H1 (cell line): ENCODE data around the gene MAFB. TPM values are rescaled to one million over a fixed set of nuclear protein-coding genes. Genes with fewer than 3 reads are reported as not detected.

ENCODE experiments used
- CTCF ChIA-PET: fragments of 300-600 bp; sonication (Branson Sonifier 250); formaldehyde crosslinking; loops from one replicate; lab custom pipeline; 2021; ENCODE audit not compliant: partially characterized antibody; lab: Charles Lee
- POLR2A ChIA-PET: fragments of 300-600 bp; sonication (Branson Sonifier 250); formaldehyde crosslinking; loops from one replicate; lab custom pipeline; 2021; ENCODE audit warnings: inconsistent platforms; ENCODE audit not compliant: partially characterized antibody; lab: Charles Lee
- DNase-seq, 2 experiments: peaks; one replicate each; pipeline versions ENCODE4 v3.0.0 to v3.0.0-alpha.2; 2010 to 2022; ENCODE audit warnings: low spot score in 2 of 2, low read depth in 1 of 2, mixed read lengths in 1 of 2
- FAIRE-seq: peaks from 2 replicates; lab custom pipeline; 2011; peaks lifted over from hg19 to GRCh38; lab: Jason Lieb, UNC
- H2AFZ ChIP-seq: 2 replicates; pipeline ENCODE4 v1.8.1; 2012; ENCODE audit warnings: low read length, inconsistent platforms
- H2AK5ac ChIP-seq: 2 replicates; pipeline ENCODE4 v1.6.1; 2013; ENCODE audit warnings: low read depth, low read length
- H2BK120ac ChIP-seq: replicated peaks from 2 replicates; pipeline ENCODE3; 2013; ENCODE audit warnings: low read depth, low read length, inconsistent platforms
- H2BK12ac ChIP-seq: 2 replicates; pipeline ENCODE4 v1.6.1; 2013; ENCODE audit warnings: low read depth, low read length
- H2BK15ac ChIP-seq: 2 replicates; pipeline ENCODE4 v1.6.1; 2013; ENCODE audit warnings: low read length
- H2BK20ac ChIP-seq: 2 replicates; pipeline ENCODE4 v1.6.1; 2013; ENCODE audit warnings: low read length
- H2BK5ac ChIP-seq: 2 replicates; pipeline ENCODE4 v1.6.1; 2013; ENCODE audit warnings: low read depth, low read length
- H3K14ac ChIP-seq: 2 replicates; pipeline ENCODE4 v1.6.1; 2013; ENCODE audit warnings: inconsistent platforms; ENCODE audit not compliant: insufficient read length
- H3K18ac ChIP-seq: 2 replicates; pipeline ENCODE4 v1.6.1; 2013; ENCODE audit warnings: low read length; ENCODE audit errors: extremely low read depth
- H3K23ac ChIP-seq: 2 replicates; pipeline ENCODE4 v1.6.1; 2013; ENCODE audit warnings: inconsistent platforms; ENCODE audit not compliant: insufficient read length
- H3K23me2 ChIP-seq: 2 replicates; pipeline ENCODE4 v1.6.1; 2013; ENCODE audit warnings: low read depth, low read length
- H3K27ac ChIP-seq: 2 replicates; pipeline ENCODE4 v1.6.1; 2011; ENCODE audit warnings: low read depth, low read length, inconsistent platforms
- H3K27me3 ChIP-seq, 4 experiments: replicated peaks in 1 of 4; 1 replicate in 1 of 4; 2 replicates in 3 of 4; pipeline versions ENCODE4 v1.6.1 to v1.8.1; 2011 to 2013; ENCODE audit warnings: low read length in 3 of 4, mild to moderate bottlenecking in 3 of 4, inconsistent platforms in 2 of 4, mixed read lengths in 2 of 4, moderate library complexity in 1 of 4; ENCODE audit not compliant: control insufficient read depth in 3 of 4, insufficient read depth in 3 of 4; ENCODE audit errors: extremely low read depth in 1 of 4
- H3K36me3 ChIP-seq, 4 experiments: 2 replicates each; pipeline versions ENCODE4 v1.6.1 to v1.8.1; 2011 to 2013; ENCODE audit warnings: mild to moderate bottlenecking in 4 of 4, low read length in 3 of 4, moderate library complexity in 2 of 4, control low read depth in 1 of 4, inconsistent platforms in 1 of 4; ENCODE audit not compliant: insufficient read depth in 4 of 4, control insufficient read depth in 2 of 4
- H3K4ac ChIP-seq: replicated peaks from 2 replicates; pipeline ENCODE3; 2013; ENCODE audit warnings: low read length, low read depth, mixed read lengths, inconsistent platforms; ENCODE audit not compliant: insufficient read length
- H3K4me1 ChIP-seq, 4 experiments: replicated peaks in 1 of 4; 1 replicate in 1 of 4; 2 replicates in 3 of 4; pipeline versions ENCODE4 v1.6.1 to v1.8.1; 2011 to 2013; ENCODE audit warnings: low read length in 3 of 4, inconsistent platforms in 2 of 4, mixed read lengths in 1 of 4; ENCODE audit not compliant: insufficient read depth in 4 of 4, control insufficient read depth in 3 of 4
- H3K4me2 ChIP-seq, 2 experiments: 2 replicates each; pipeline versions ENCODE4 v1.6.1 to v1.8.1; 2011 to 2013; ENCODE audit warnings: low read depth in 2 of 2, low read length in 2 of 2, control low read depth in 1 of 2, inconsistent platforms in 1 of 2, mild to moderate bottlenecking in 1 of 2; ENCODE audit not compliant: insufficient read depth in 1 of 2
- H3K4me3 ChIP-seq, 4 experiments: fragments of 200-600, 300-600 bp in 1 of 4; sonication (generic), shearing (Covaris generic), sonication (Bioruptor Twin) in 1 of 4; 2 replicates each; pipeline versions ENCODE4 v1.5.1 to v1.8.1; 2011 to 2016; ENCODE audit warnings: low read length in 4 of 4, low read depth in 3 of 4, control low read depth in 2 of 4, inconsistent platforms in 2 of 4, mild to moderate bottlenecking in 2 of 4, mixed read lengths in 1 of 4, moderate library complexity in 1 of 4; ENCODE audit not compliant: insufficient read depth in 2 of 4; ENCODE audit errors: extremely low read depth in 1 of 4
- H3K56ac ChIP-seq: replicated peaks from 2 replicates; pipeline ENCODE3; 2013; ENCODE audit warnings: low read depth, mild to moderate bottlenecking, mixed read lengths, low read length, inconsistent platforms; ENCODE audit not compliant: insufficient read length
- H3K79me1 ChIP-seq: 2 replicates; pipeline ENCODE4 v1.6.1; 2013; ENCODE audit warnings: low read depth, low read length, control low read depth
- H3K79me2 ChIP-seq, 2 experiments: 2 replicates each; pipeline versions ENCODE4 v1.6.1 to v1.8.1; 2012 to 2013; ENCODE audit warnings: low read length in 2 of 2, mild to moderate bottlenecking in 2 of 2, inconsistent platforms in 1 of 2; ENCODE audit not compliant: insufficient read depth in 2 of 2, control insufficient read depth in 1 of 2
- H3K9ac ChIP-seq, 4 experiments: replicated peaks in 1 of 4; 1 replicate in 1 of 4; 2 replicates in 3 of 4; pipeline versions ENCODE4 v1.6.1 to v1.8.1; 2011 to 2013; ENCODE audit warnings: low read depth in 3 of 4, low read length in 3 of 4, control low read depth in 2 of 4, mild to moderate bottlenecking in 2 of 4, moderate library complexity in 2 of 4, inconsistent platforms in 1 of 4; ENCODE audit errors: extremely low read depth in 1 of 4
- H3K9me3 ChIP-seq, 2 experiments: 2 replicates each; pipeline versions ENCODE4 v1.6.1 to v1.8.1; 2012 to 2013; ENCODE audit warnings: mild to moderate bottlenecking in 2 of 2, moderate library complexity in 2 of 2, control low read depth in 1 of 2, inconsistent platforms in 1 of 2, low read depth in 1 of 2, low read length in 1 of 2, mixed read lengths in 1 of 2; ENCODE audit not compliant: insufficient read depth in 2 of 2
- H4K20me1 ChIP-seq, 2 experiments: replicated peaks in 1 of 2; 2 replicates each; pipeline versions ENCODE3 to v1.8.1; 2011 to 2013; ENCODE audit warnings: inconsistent platforms in 2 of 2, low read length in 2 of 2, mild to moderate bottlenecking in 1 of 2; ENCODE audit not compliant: insufficient read depth in 2 of 2, control insufficient read depth in 1 of 2
- H4K5ac ChIP-seq: 2 replicates; pipeline ENCODE4 v1.6.1; 2013; ENCODE audit warnings: low read length, low read depth, mixed read lengths, inconsistent platforms; ENCODE audit not compliant: insufficient read length
- H4K8ac ChIP-seq: 2 replicates; pipeline ENCODE4 v1.8.0; 2013; ENCODE audit warnings: mild to moderate bottlenecking, moderate library complexity, low read length, inconsistent platforms; ENCODE audit not compliant: insufficient read depth; ENCODE audit errors: extremely low read depth
- H4K91ac ChIP-seq: replicated peaks from 2 replicates; pipeline ENCODE3; 2013; ENCODE audit warnings: low read length, mixed read lengths, inconsistent platforms; ENCODE audit not compliant: insufficient read length
- WGBS, 2 experiments: shearing (Covaris generic) in 1 of 2; methylation state at CpG; one replicate each; pipeline versions ENCODE4 v1.1.6 to v1.1.7; 2013 to 2015; ENCODE audit warnings: low lambda C conversion rate in 2 of 2, mixed read lengths in 2 of 2, inconsistent platforms in 1 of 2, low coverage in 1 of 2, missing lambda C conversion rate in 1 of 2; ENCODE audit not compliant: insufficient replicate concordance in 2 of 2, insufficient coverage in 1 of 2, insufficient read length in 1 of 2; ENCODE audit errors: extremely low coverage in 1 of 2, missing lambda C conversion rate in 1 of 2; 5-methylcytosine and 5-hydroxymethylcytosine counted together
- polyA plus RNA-seq, 7 experiments: library from polyadenylated mRNA; depleted of rRNA in 3 of 7; stranded (reverse) in 5 of 7; unstranded in 2 of 7; fragments of >200 nt in 5 of 7; fragments of 200-250 nt in 2 of 7; gene quantifications; 1 replicate in 5 of 7; 2 replicates in 1 of 7; 4 replicates in 1 of 7; pipeline versions ENCODE4 v1.2.1 to v1.2.3, GENCODE V29; 2011 to 2013; ENCODE audit warnings: missing spikeins in 2 of 7, mixed read lengths in 2 of 7
- total RNA-seq: library from RNA; stranded (reverse); fragmentation: NEBNext Ultra II Directional; extraction: Animal tissue kit (Norgen Biotek cat#: 25700); gene quantifications from 2 replicates; pipeline ENCODE4 v1.2.1, GENCODE V29; 2021

MAFB gene
- total and polyA plus RNA-seq, 2 of the 8 experiments (the other 6 are each of a cell fraction or from before 2014, with no cell fraction given) = 0.83 to 1.8 TPM

DNA sequence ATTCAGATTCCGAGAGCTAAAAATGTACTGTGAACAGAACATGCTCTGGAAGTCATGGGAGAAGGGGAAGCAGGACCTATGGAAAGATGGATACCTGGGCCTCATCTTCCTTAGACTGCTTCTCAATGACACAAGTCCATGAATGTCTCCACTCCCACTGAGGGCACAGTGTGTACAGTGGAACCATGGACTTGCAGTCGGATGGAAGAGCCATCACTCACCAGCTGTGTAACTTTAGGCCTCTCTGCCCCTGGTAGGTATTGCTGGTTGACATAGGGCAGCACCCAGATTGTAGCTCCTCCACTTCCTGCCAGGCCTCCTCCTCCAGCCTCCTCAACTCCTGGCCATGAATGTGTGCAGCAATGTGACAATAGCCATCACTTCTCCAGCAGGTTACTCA, 52.5 kb downstream of the MAFB start:
- Histone ChIP-seq H4K91ac (no peak overlapping the region), H3K4me2 (no peak overlapping the region), H3K27ac (no peak overlapping the region), H3K18ac (no peak overlapping the region), H4K5ac (no peak overlapping the region), H3K23ac (no peak overlapping the region), H2BK15ac (no peak overlapping the region), H3K27me3 (no peaks in the 10 kb centered on the region), H2BK20ac (no peak overlapping the region), H3K14ac (no peak overlapping the region), H3K79me1 (no peaks in the 10 kb centered on the region), H3K9ac (no peak overlapping the region), H2BK120ac (no peak overlapping the region), H3K4ac (no peak overlapping the region), H3K36me3 (no peaks in the 10 kb centered on the region), H2AK5ac (no peak overlapping the region), H2AFZ (no peak overlapping the region), H4K8ac (no peak overlapping the region), H3K4me1 (no peaks in the 10 kb centered on the region), H2BK5ac (no peak overlapping the region), H4K20me1 (no peaks in the 10 kb centered on the region), H3K56ac (no peak overlapping the region), H3K9me3 (no peaks in the 10 kb centered on the region), H3K4me3 (no peak overlapping the region), H2BK12ac (no peak overlapping the region), H3K79me2 (no peaks in the 10 kb centered on the region), H3K23me2 (peaks cover 10% of the 10 kb centered on the region; the same call in 1 of the 2 replicates)
- no peak for FAIRE-seq
- POLR2A ChIA-PET = no interaction called here
- CTCF ChIA-PET = interaction anchor here (0.6 to 1.3 kb wide), 2 partner anchors 53 to 329 kb away, joined by 3 to 4 read pairs; partner anchors contain the start of gene MAFB
- no peak for DNase-seq
- WGBS, 2 experiments = 88% methylated on average over 2 of the region's 2 CpGs; no CpG with 5 or more reads in 1 of the 2 experiments
